Activated CD4-positive, alpha-beta T cell treated with anti-CD3 and anti-CD28 coated beads for 36 hours (primary cell): ENCODE measurements around the gene DGKH. TPM values are rescaled to one million over a fixed set of nuclear protein-coding genes. Genes with fewer than 3 reads are reported as not detected.
A peak's percentile ranks its signal among the peaks of the same experiment; 100 is the strongest.

ENCODE experiments used
- ATAC-seq: fragments of 200-7000 bp; cut with Tn5 transposase; one replicate; pipeline ENCODE4 v1.10.0; 2021; ENCODE audit warnings: mild to moderate bottlenecking, moderate library complexity
- CTCF ChIA-PET: fragments of 350-600 bp; sonication (Branson Sonifier 250); formaldehyde crosslinking; loops from one replicate; lab custom pipeline; 2021; ENCODE audit warnings: antibody characterized with exemption; lab: Charles Lee
- POLR2A ChIA-PET: fragments of 350-600 bp; sonication (Branson Sonifier 250); formaldehyde crosslinking; loops from one replicate; lab custom pipeline; 2021; ENCODE audit warnings: antibody characterized with exemption, inconsistent platforms; lab: Charles Lee
- DNase-seq: peaks from one replicate; pipeline ENCODE4 v3.0.0-alpha.2; 2020
- H3K27ac Mint-ChIP-seq: one replicate; pipeline ENCODE4 v1.8.0; 2021; ENCODE audit warnings: mixed read lengths
- H3K27me3 Mint-ChIP-seq: one replicate; pipeline ENCODE4 v1.8.0; 2021; ENCODE audit warnings: mixed read lengths
- H3K36me3 Mint-ChIP-seq: one replicate; pipeline ENCODE4 v1.8.0; 2021; ENCODE audit warnings: low read depth, mixed read lengths
- H3K4me1 Mint-ChIP-seq: one replicate; pipeline ENCODE4 v1.8.0; 2021; ENCODE audit warnings: mixed read lengths
- H3K4me3 Mint-ChIP-seq: one replicate; pipeline ENCODE4 v1.8.0; 2021; ENCODE audit warnings: mild to moderate bottlenecking, moderate library complexity, mixed read lengths
- H3K9me3 Mint-ChIP-seq: one replicate; pipeline ENCODE4 v1.8.0; 2021; ENCODE audit warnings: low read depth, mixed read lengths
- intact Hi-C, 2 experiments: fragments of 100-400 bp; cut with DNase I in 1 of 2; cut with micrococcal nuclease in 1 of 2; formaldehyde crosslinking; loops; one replicate each; pipeline versions ENCODE4 v1.14.2 to v1.15.1; 2022 to 2024; cut with DNase I, micrococcal nuclease
- total RNA-seq, 2 experiments: library from RNA; stranded (reverse); gene quantifications; one replicate each; pipeline ENCODE4 v1.2.3, GENCODE V29; 2021

The DGKH gene
- total RNA-seq, 2 experiments from 2014 or later = 15.2 to 16.2 TPM

GRCh38 chr13:42168496-42168895 is 120.0 kb downstream of the DGKH start:
- ChIA-PET POLR2A (no interaction called here), CTCF (no interaction called here)
- H3K9me3 Mint-ChIP-seq = no peaks in the 10 kb centered on the region

GRCh38 chr13:42170029-42170428 is 121.6 kb downstream of the DGKH start:
- peaks cover 38% of the 10 kb centered on the region for H3K36me3 Mint-ChIP-seq
- H3K9me3 Mint-ChIP-seq = no peaks in the 10 kb centered on the region
- CTCF ChIA-PET = interaction anchor here (0.8 to 1.3 kb wide), 2 partner anchors 15 to 19 kb away, joined by 3 to 4 read pairs; no protein-coding TSS in a partner anchor
- H3K4me3 Mint-ChIP-seq = no peak overlapping the region
- peaks cover 5% of the 10 kb centered on the region for H3K4me1 Mint-ChIP-seq
- H3K27me3 Mint-ChIP-seq = no peaks in the 10 kb centered on the region
- intact Hi-C loops = no loop called here
- POLR2A ChIA-PET = no interaction called here
- no peak overlapping the region for H3K27ac Mint-ChIP-seq
- no peak for ATAC-seq
- DNase-seq = no peak

More at GRCh38 chr13:42168496-42168895, 120.0 kb downstream of the DGKH start:
- H3K27me3 Mint-ChIP-seq = no peaks in the 10 kb centered on the region
- no peak overlapping the region for H3K27ac Mint-ChIP-seq
- DNase-seq (no peak), ATAC-seq (no peak)
- H3K4me1 Mint-ChIP-seq = no peaks in the 10 kb centered on the region
- intact Hi-C loops = no loop called here
- H3K36me3 Mint-ChIP-seq = peaks cover 29% of the 10 kb centered on the region
- no peak overlapping the region for H3K4me3 Mint-ChIP-seq

GRCh38 chr13:42173789-42174343 is 125.4 kb downstream of the DGKH start:
- intact Hi-C loops = no loop called here
- Mint-ChIP-seq H3K27me3 (no peaks in the 10 kb centered on the region), H3K36me3 (peaks cover 25% of the 10 kb centered on the region), H3K27ac (no peak overlapping the region), H3K4me1 (peaks cover 11% of the 10 kb centered on the region), H3K4me3 (no peak overlapping the region), H3K9me3 (no peaks in the 10 kb centered on the region)
- DNase-seq (no peak), ATAC-seq (no peak)
- CTCF ChIA-PET = interaction anchor here (0.7 kb wide), 1 partner anchor 1418 kb away, joined by 3 read pairs; no protein-coding TSS in a partner anchor
- POLR2A ChIA-PET = no interaction called here

GRCh38 chr13:42174344-42175162 is 126.1 kb downstream of the DGKH start:
- no peaks in the 10 kb centered on the region for H3K9me3 Mint-ChIP-seq
- intact Hi-C loops = no loop called here
- DNase-seq (no peak), ATAC-seq (no peak)
- ChIA-PET CTCF (interaction anchor here (0.6 to 0.7 kb wide), 2 partner anchors 401 to 1417 kb away, joined by 3 read pairs; no protein-coding TSS in a partner anchor), POLR2A (no interaction called here)
- peaks cover 11% of the 10 kb centered on the region for H3K4me1 Mint-ChIP-seq
- H3K27me3 Mint-ChIP-seq = no peaks in the 10 kb centered on the region
- H3K36me3 Mint-ChIP-seq = peaks cover 21% of the 10 kb centered on the region
- no peak overlapping the region for H3K4me3 Mint-ChIP-seq
- no peak overlapping the region for H3K27ac Mint-ChIP-seq

- ChIA-PET POLR2A (no interaction called here), CTCF (interaction anchor here (0.7 to 0.8 kb wide), 2 partner anchors 17 to 40 kb away, joined by 3 read pairs; no protein-coding TSS in a partner anchor)
- intact Hi-C loops = no loop called here
- ATAC-seq (no peak), DNase-seq (no peak)
- H3K36me3 Mint-ChIP-seq = peaks cover 24% of the 10 kb centered on the region
- no peaks in the 10 kb centered on the region for H3K9me3 Mint-ChIP-seq
- no peaks in the 10 kb centered on the region for H3K27me3 Mint-ChIP-seq
- H3K27ac Mint-ChIP-seq = no peak overlapping the region
- H3K4me1 Mint-ChIP-seq = peaks cover 12% of the 10 kb centered on the region
- H3K4me3 Mint-ChIP-seq = no peak overlapping the region
Measured at GRCh38 chr13:42176294-42176693, 127.8 kb downstream of the DGKH start.

- Mint-ChIP-seq H3K4me3 (no peak overlapping the region), H3K9me3 (no peaks in the 10 kb centered on the region), H3K27ac (no peak overlapping the region), H3K27me3 (no peaks in the 10 kb centered on the region), H3K36me3 (peaks cover 27% of the 10 kb centered on the region), H3K4me1 (peaks cover 15% of the 10 kb centered on the region)
- POLR2A ChIA-PET = no interaction called here
- intact Hi-C loops = no loop called here
- no peak for ATAC-seq
- CTCF ChIA-PET = interaction anchor here (0.7 kb wide), 1 partner anchor 16 kb away, joined by 3 read pairs; no protein-coding TSS in a partner anchor
- no peak for DNase-seq
Measured at GRCh38 chr13:42177189-42177588, 128.7 kb downstream of the DGKH start.

- no peak overlapping the region for H3K27ac Mint-ChIP-seq
- no peak overlapping the region for H3K4me3 Mint-ChIP-seq
- no peaks in the 10 kb centered on the region for H3K27me3 Mint-ChIP-seq
- intact Hi-C loops = no loop called here
- DNase-seq = no peak
- no peak for ATAC-seq
- CTCF ChIA-PET = interaction anchor here (0.6 to 1.8 kb wide), 2 partner anchors 9 to 348 kb away, joined by 3 to 5 read pairs; no protein-coding TSS in a partner anchor
- H3K9me3 Mint-ChIP-seq = no peaks in the 10 kb centered on the region
- POLR2A ChIA-PET = interaction anchor here (0.6 kb wide), 1 partner anchor 15 kb away, joined by 4 read pairs; no protein-coding TSS in a partner anchor
- H3K36me3 Mint-ChIP-seq = peaks cover 17% of the 10 kb centered on the region
- H3K4me1 Mint-ChIP-seq = peaks cover 6% of the 10 kb centered on the region
Measured at GRCh38 chr13:42181381-42181953, 133.0 kb downstream of the DGKH start.

- Mint-ChIP-seq H3K27ac (no peak overlapping the region), H3K4me3 (no peak overlapping the region), H3K9me3 (no peaks in the 10 kb centered on the region), H3K4me1 (no peaks in the 10 kb centered on the region), H3K36me3 (peaks cover 28% of the 10 kb centered on the region), H3K27me3 (no peaks in the 10 kb centered on the region)
- DNase-seq (no peak), ATAC-seq (no peak)
- intact Hi-C loops = no loop called here
- ChIA-PET POLR2A (no interaction called here), CTCF (interaction anchor here (1.0 kb wide), 1 partner anchor 19 kb away, joined by 3 read pairs; no protein-coding TSS in a partner anchor)
Measured at GRCh38 chr13:42189061-42189460, 140.6 kb downstream of the DGKH start.

GRCh38 chr13:42190529-42190928 is 142.1 kb downstream of the DGKH start:
- ChIA-PET CTCF (interaction anchor here (0.6 to 2.0 kb wide), 8 partner anchors 9 to 556 kb away, joined by 3 to 7 read pairs (median 4); no protein-coding TSS in a partner anchor), POLR2A (no interaction called here)
- no peak overlapping the region for H3K4me3 Mint-ChIP-seq
- no peaks in the 10 kb centered on the region for H3K9me3 Mint-ChIP-seq
- H3K36me3 Mint-ChIP-seq = peaks cover 30% of the 10 kb centered on the region
- H3K27ac Mint-ChIP-seq = no peak overlapping the region
- H3K27me3 Mint-ChIP-seq = no peaks in the 10 kb centered on the region
- ATAC-seq (no peak), DNase-seq (no peak)
- intact Hi-C loops = no loop called here
- H3K4me1 Mint-ChIP-seq = no peaks in the 10 kb centered on the region

- H3K9me3 Mint-ChIP-seq = no peaks in the 10 kb centered on the region
- DNase-seq (peak; percentile 6), ATAC-seq (peak; percentile 26)
- ChIA-PET POLR2A (interaction anchor here (0.6 kb wide), 2 partner anchors 14 to 688 kb away, joined by 5 to 7 read pairs; no protein-coding TSS in a partner anchor), CTCF (interaction anchor here (1.2 kb wide), 1 partner anchor 87 kb away, joined by 3 read pairs; no protein-coding TSS in a partner anchor)
- no peaks in the 10 kb centered on the region for H3K27me3 Mint-ChIP-seq
- H3K4me1 Mint-ChIP-seq = peaks cover 2% of the 10 kb centered on the region
- intact Hi-C loops = loop anchor here in 1 of 2 experiments (10.0 kb wide), 1 partner anchor 307 kb away; no protein-coding TSS in a partner anchor
- peaks cover 36% of the 10 kb centered on the region for H3K36me3 Mint-ChIP-seq
- H3K4me3 Mint-ChIP-seq = no peak overlapping the region
- H3K27ac Mint-ChIP-seq = no peak overlapping the region
Measured at GRCh38 chr13:42211704-42212464, 163.4 kb downstream of the DGKH start.
